OCI-LY1 (cell line): ENCODE measurements around the gene NPTX1.

ENCODE experiments used
- H2AFZ ChIP-seq: fragments of 200-600 bp; sonication (generic), shearing (Covaris generic); 2 replicates; pipeline ENCODE4 v1.6.0; 2014; ENCODE audit warnings: antibody characterized with exemption, mild to moderate bottlenecking, low read length
- H3F3A ChIP-seq: fragments of 200-600 bp; sonication (generic), shearing (Covaris generic); 2 replicates; pipeline ENCODE4 v1.6.0; 2014; ENCODE audit warnings: mild to moderate bottlenecking, antibody characterized with exemption, low read length, moderate library complexity; ENCODE audit not compliant: insufficient read depth
- H3K27ac ChIP-seq: fragments of 200-600 bp; sonication (generic); 2 replicates; pipeline ENCODE4 v1.5.1; 2014; ENCODE audit warnings: low read length, mixed run types, mild to moderate bottlenecking, low read depth; ENCODE audit not compliant: poor library complexity, severe bottlenecking
- H3K27me3 ChIP-seq: fragments of 200-600 bp; sonication (generic); 2 replicates; pipeline ENCODE4 v1.6.0; 2014; ENCODE audit warnings: antibody characterized with exemption, mild to moderate bottlenecking, low read length, moderate library complexity; ENCODE audit not compliant: insufficient read depth
- H3K36me3 ChIP-seq: fragments of 200-600 bp; sonication (generic); 2 replicates; pipeline ENCODE4 v1.6.1; 2014; ENCODE audit warnings: mild to moderate bottlenecking, antibody characterized with exemption, low read length, moderate library complexity, mixed read lengths; ENCODE audit not compliant: insufficient read depth
- H3K4me1 ChIP-seq: fragments of 200-600 bp; sonication (generic); 2 replicates; pipeline ENCODE4 v1.5.1; 2014; ENCODE audit warnings: mild to moderate bottlenecking, low read length, moderate library complexity; ENCODE audit not compliant: insufficient read depth, severe bottlenecking
- H3K4me2 ChIP-seq: fragments of 200-600 bp; sonication (generic), shearing (Covaris generic); 2 replicates; pipeline ENCODE4 v1.6.1; 2014; ENCODE audit warnings: low read length
- H3K4me3 ChIP-seq: fragments of 200-600 bp; sonication (generic); 2 replicates; pipeline ENCODE4 v1.5.1; 2014; ENCODE audit warnings: low read length, low read depth, mild to moderate bottlenecking, mixed read lengths; ENCODE audit not compliant: poor library complexity, severe bottlenecking
- H3K79me2 ChIP-seq: fragments of 200-600 bp; shearing (Covaris generic); 2 replicates; pipeline ENCODE4 v1.6.1; 2016; ENCODE audit warnings: mixed run types, low read length, mixed read lengths; ENCODE audit not compliant: insufficient read depth
- H3K9ac ChIP-seq: fragments of 200-600 bp; sonication (generic), shearing (Covaris generic); 2 replicates; pipeline ENCODE4 v1.6.1; 2014; ENCODE audit warnings: mild to moderate bottlenecking, low read length, mixed read lengths
- H3K9me2 ChIP-seq: fragments of 200-600 bp; sonication (generic), shearing (Covaris generic); 2 replicates; pipeline ENCODE4 v1.6.1; 2014; ENCODE audit warnings: low read depth, mild to moderate bottlenecking, low read length, mixed read lengths
- H3K9me3 ChIP-seq: fragments of 200-600 bp; shearing (Covaris generic); 2 replicates; pipeline ENCODE4 v1.6.1; 2014; ENCODE audit warnings: low read length, mixed read lengths
- H4K20me1 ChIP-seq: fragments of 200-600 bp; sonication (generic), shearing (Covaris generic); 2 replicates; pipeline ENCODE4 v1.6.0; 2016; ENCODE audit warnings: mild to moderate bottlenecking, low read length; ENCODE audit not compliant: insufficient read depth
- CTCF ChIP-seq: fragments of 200-600 bp; sonication (generic), shearing (Covaris generic); IDR thresholded peaks from 2 replicates; pipeline ENCODE4 v1.5.1; 2017; ENCODE audit warnings: mild to moderate bottlenecking, antibody characterized with exemption, low read length, moderate library complexity, mixed read lengths
- EZH2 ChIP-seq: fragments of 200-600 bp; sonication (generic), shearing (Covaris generic); IDR thresholded peaks from 2 replicates; pipeline ENCODE4 v1.8.0; 2017; ENCODE audit warnings: borderline replicate concordance, mixed run types, mild to moderate bottlenecking, antibody characterized with exemption, low read length, moderate library complexity, mixed read lengths

NPTX1 gene

GRCh38 chr17:80460429-80460834, 16.0 kb downstream of the NPTX1 start:
- H3K9me3 ChIP-seq: no peaks in the 10 kb centered on the region
- H3K4me3 ChIP-seq: no peak overlapping the region
- TF ChIP-seq CTCF: no peak
- TF ChIP-seq EZH2: no peak
- no peaks in the 10 kb centered on the region for H3K79me2 ChIP-seq
- H3K27me3 ChIP-seq: peaks cover 7% of the 10 kb centered on the region; the same call in 1 of the 2 replicates
- no peak overlapping the region for H3K4me2 ChIP-seq
- no peak overlapping the region for H2AFZ ChIP-seq
- no peaks in the 10 kb centered on the region for H3F3A ChIP-seq
- H3K9me2 ChIP-seq: no peaks in the 10 kb centered on the region
- H3K9ac ChIP-seq: no peak overlapping the region
- H3K36me3 ChIP-seq: no peaks in the 10 kb centered on the region
- H3K27ac ChIP-seq: no peak overlapping the region
- H4K20me1 ChIP-seq: no peaks in the 10 kb centered on the region
- peaks cover 6% of the 10 kb centered on the region for H3K4me1 ChIP-seq

GRCh38 chr17:80459234-80459633, 17.2 kb downstream of the NPTX1 start:
- Histone ChIP-seq H3K4me1 (peaks cover 10% of the 10 kb centered on the region), H3K4me3 (no peak overlapping the region), H3K4me2 (no peak overlapping the region), H3K27me3 (peaks cover 7% of the 10 kb centered on the region; the same call in 1 of the 2 replicates), H3K9me2 (no peaks in the 10 kb centered on the region), H4K20me1 (no peaks in the 10 kb centered on the region), H3K27ac (no peak overlapping the region), H3K36me3 (no peaks in the 10 kb centered on the region), H3K79me2 (no peaks in the 10 kb centered on the region), H3F3A (no peaks in the 10 kb centered on the region), H3K9me3 (no peaks in the 10 kb centered on the region), H2AFZ (no peak overlapping the region), H3K9ac (no peak overlapping the region)
- no peak for TF ChIP-seq EZH2

- H3K9ac ChIP-seq: no peak overlapping the region
- no peaks in the 10 kb centered on the region; the same call in 1 of the 2 replicates for H3K27me3 ChIP-seq
- H3K4me3 ChIP-seq: no peak overlapping the region
- H3K9me2 ChIP-seq: no peaks in the 10 kb centered on the region
- TF ChIP-seq CTCF: no peak
- no peak for TF ChIP-seq EZH2
- H3K79me2 ChIP-seq: no peaks in the 10 kb centered on the region
- peaks cover 22% of the 10 kb centered on the region for H3K4me1 ChIP-seq
- H4K20me1 ChIP-seq: no peaks in the 10 kb centered on the region
- H3K9me3 ChIP-seq: no peaks in the 10 kb centered on the region
- H3K27ac ChIP-seq: no peak overlapping the region
- H3K4me2 ChIP-seq: no peak overlapping the region
- H3K36me3 ChIP-seq: no peaks in the 10 kb centered on the region
- H3F3A ChIP-seq: no peaks in the 10 kb centered on the region
- H2AFZ ChIP-seq: no peak overlapping the region
Measured at GRCh38 chr17:80458016-80458415, 18.4 kb downstream of the NPTX1 start.

GRCh38 chr17:80457236-80457856, 19.1 kb downstream of the NPTX1 start:
- H3K4me1 ChIP-seq: peaks cover 22% of the 10 kb centered on the region
- no peak overlapping the region for H3K4me3 ChIP-seq
- H2AFZ ChIP-seq: no peak overlapping the region
- no peaks in the 10 kb centered on the region for H3K79me2 ChIP-seq
- no peaks in the 10 kb centered on the region for H4K20me1 ChIP-seq
- H3K27ac ChIP-seq: no peak overlapping the region
- no peaks in the 10 kb centered on the region for H3K9me3 ChIP-seq
- no peak overlapping the region for H3K9ac ChIP-seq
- no peaks in the 10 kb centered on the region; the same call in 1 of the 2 replicates for H3K27me3 ChIP-seq
- no peak overlapping the region for H3K4me2 ChIP-seq
- no peak for TF ChIP-seq EZH2
- no peak for TF ChIP-seq CTCF
- no peaks in the 10 kb centered on the region for H3K36me3 ChIP-seq
- H3F3A ChIP-seq: no peaks in the 10 kb centered on the region
- H3K9me2 ChIP-seq: no peaks in the 10 kb centered on the region
